Naive B cell (primary cell): ENCODE results near the gene DNAJC28. TPM values are rescaled to one million over a fixed set of nuclear protein-coding genes. Genes with fewer than 3 reads are reported as not detected.
"Not testable (repeated sequence)": the region's sequence is repeated elsewhere in the genome, so short reads cannot be mapped to it uniquely, and the experiment has no call there.

Source experiments
- ATAC-seq, 2 donors: fragments of 150-1000 bp; cut with Tn5 transposase; 2 replicates each; pipeline ENCODE4 v1.10.0; 2021; ENCODE audit warnings: low read depth in 2 of 2, mild to moderate bottlenecking in 2 of 2, moderate library complexity in 2 of 2
- DNase-seq: peaks from one replicate; pipeline ENCODE4 v3.0.0; 2022
- H3K27ac Mint-ChIP-seq, 6 donors: one replicate each; pipeline ENCODE4 v1.8.0; 2020 to 2022; ENCODE audit warnings: mild to moderate bottlenecking in 6 of 6, mixed read lengths in 6 of 6, moderate library complexity in 5 of 6, inconsistent platforms in 2 of 6
- H3K27me3 Mint-ChIP-seq, 3 donors: one replicate each; pipeline ENCODE4 v1.8.0; 2021 to 2022; ENCODE audit warnings: mixed read lengths in 3 of 3, mild to moderate bottlenecking in 1 of 3
- H3K36me3 Mint-ChIP-seq, 2 donors: one replicate each; pipeline ENCODE4 v1.8.0; 2020 to 2022; ENCODE audit warnings: mixed read lengths in 2 of 2, inconsistent platforms in 1 of 2, mild to moderate bottlenecking in 1 of 2
- H3K4me1 Mint-ChIP-seq, 3 donors: one replicate each; pipeline ENCODE4 v1.8.0; 2020 to 2022; ENCODE audit warnings: mixed read lengths in 3 of 3, inconsistent platforms in 1 of 3, mild to moderate bottlenecking in 1 of 3, moderate library complexity in 1 of 3
- H3K4me3 Mint-ChIP-seq, 8 donors: one replicate each; pipeline ENCODE4 v1.8.0; 2020 to 2022; ENCODE audit warnings: mild to moderate bottlenecking in 8 of 8, mixed read lengths in 8 of 8, moderate library complexity in 8 of 8, inconsistent platforms in 2 of 8
- H3K9me3 Mint-ChIP-seq, 7 donors: one replicate each; pipeline ENCODE4 v1.8.0; 2020 to 2022; ENCODE audit warnings: mixed read lengths in 7 of 7, mild to moderate bottlenecking in 5 of 7, inconsistent platforms in 2 of 7, moderate library complexity in 1 of 7
- polyA plus RNA-seq, 6 donors: library from polyadenylated mRNA; unstranded; fragments of 300-500 nt; fragmentation: Illumina TruSeq; gene quantifications; one replicate each; pipeline ENCODE4 v1.2.3, GENCODE V29; 2021; ENCODE audit warnings: low read depth in 6 of 6

DNAJC28 gene
- polyA plus RNA-seq, 6 donors from 2014 or later, result 0.38 to 1.6 (median 0.93) TPM; not detected in 1

DNA sequence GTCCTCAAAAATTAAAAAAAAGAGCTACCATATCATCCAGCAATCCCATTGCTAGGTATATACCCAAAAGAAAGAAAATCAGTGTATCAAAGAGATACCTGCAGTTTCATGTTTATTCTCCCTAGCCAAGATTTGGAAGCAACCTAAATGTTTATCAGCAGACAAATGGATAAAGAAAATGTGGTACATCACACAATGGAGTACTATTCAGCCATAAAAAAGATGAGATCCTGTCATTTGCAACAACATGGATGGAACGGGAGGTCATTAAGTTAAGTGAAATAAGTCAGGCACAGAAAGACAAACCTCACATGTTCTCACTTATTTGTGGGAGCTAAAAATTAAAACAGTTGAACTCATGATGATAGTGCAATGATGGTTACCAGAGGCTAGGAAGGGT, 15.5 kb upstream of the DNAJC28 start:
- not testable (repeated sequence) for DNase-seq, H3K4me1 Mint-ChIP-seq, ATAC-seq, H3K9me3 Mint-ChIP-seq, H3K27me3 Mint-ChIP-seq, H3K4me3 Mint-ChIP-seq
- Mint-ChIP-seq H3K36me3 (peaks cover 18 to 32% of the 10 kb centered on the region in 2 donors), H3K27ac (peak overlapping the region in 1 of 6 donors; percentile 47)

DNA sequence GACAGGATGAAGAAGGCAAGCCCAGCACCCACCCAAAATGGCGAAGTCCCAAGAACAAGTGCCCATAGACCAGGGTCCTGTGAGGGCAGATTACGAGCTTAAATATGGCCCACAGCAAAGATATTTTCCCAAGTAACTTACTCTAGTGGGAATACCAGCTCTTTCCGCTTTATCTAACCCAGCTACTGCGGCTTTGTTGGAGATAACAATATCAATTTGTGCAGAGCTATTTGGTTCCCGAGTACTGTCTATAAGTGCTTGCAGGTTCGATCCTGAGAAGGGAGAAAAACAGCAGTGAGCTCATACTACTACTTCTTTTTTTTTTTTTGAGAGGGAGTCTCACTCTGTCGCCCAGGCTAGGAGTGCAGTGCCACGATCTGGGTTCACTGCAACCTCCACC, 14.3 kb upstream of the DNAJC28 start:
- Mint-ChIP-seq H3K36me3 (peaks cover 14 to 31% of the 10 kb centered on the region in 2 donors), H3K27ac (no peak overlapping the region), H3K9me3 (peaks cover 0 to 7% (median 3%) of the 10 kb centered on the region in 7 donors), H3K27me3 (no peaks in the 10 kb centered on the region), H3K4me3 (no peak overlapping the region), H3K4me1 (no peaks in the 10 kb centered on the region)
- ATAC-seq, result no peak
- DNase-seq, result no peak

DNA sequence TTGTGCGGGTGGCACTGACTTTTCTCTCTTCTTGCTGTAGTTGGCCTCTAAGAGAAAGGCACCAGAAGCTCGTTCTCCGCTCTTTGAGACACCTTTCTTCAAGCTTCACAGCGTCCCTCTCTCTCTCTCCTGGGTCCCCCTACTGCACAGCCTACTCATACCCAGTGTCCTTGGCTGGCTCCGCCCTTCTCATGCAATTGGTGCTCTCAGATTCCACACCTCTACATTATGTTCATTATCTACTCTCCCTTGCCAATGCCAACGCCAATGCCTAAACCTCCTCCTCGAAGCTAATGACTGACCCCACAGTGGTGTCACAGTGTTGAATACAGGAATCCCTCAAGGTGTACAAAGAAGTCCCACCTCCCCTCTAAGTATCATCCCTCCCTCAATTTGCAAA, 4.8 kb upstream of the DNAJC28 start:
- ATAC-seq (no peak), DNase-seq (no peak)
- H3K27me3 Mint-ChIP-seq, result peaks cover 0 to 8% (median 0%) of the 10 kb centered on the region in 3 donors
- H3K9me3 Mint-ChIP-seq, result no peaks in the 10 kb centered on the region
- H3K4me1 Mint-ChIP-seq, result peaks cover 5 to 8% (median 7%) of the 10 kb centered on the region in 3 donors
- H3K4me3 Mint-ChIP-seq, result no peak overlapping the region
- no peaks in the 10 kb centered on the region for H3K36me3 Mint-ChIP-seq
- no peak overlapping the region for H3K27ac Mint-ChIP-seq

DNA sequence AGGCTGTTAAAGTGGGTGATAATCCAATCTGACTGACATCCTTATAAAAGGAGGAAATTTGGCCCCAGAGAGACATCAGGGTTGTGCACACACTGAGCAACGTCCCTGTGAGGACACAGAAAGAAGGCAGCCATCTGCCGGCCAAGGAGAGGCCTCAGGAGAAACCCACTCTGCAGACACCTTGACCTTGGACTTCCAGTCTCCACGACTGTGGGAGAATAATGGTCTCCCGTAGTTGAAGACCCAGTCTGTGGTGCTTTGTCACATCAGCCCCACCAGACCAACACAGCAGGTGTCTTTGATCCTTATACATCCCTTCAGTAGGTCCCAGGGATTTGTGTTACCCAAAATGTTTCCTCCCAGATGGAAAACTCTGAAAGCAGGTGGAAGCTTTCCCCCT, 4.2 kb upstream of the DNAJC28 start:
- peaks cover 9 to 12% (median 11%) of the 10 kb centered on the region in 3 donors for H3K4me1 Mint-ChIP-seq
- ATAC-seq (no peak), DNase-seq (no peak)
- H3K27me3 Mint-ChIP-seq, result peaks cover 0 to 8% (median 0%) of the 10 kb centered on the region in 3 donors
- no peaks in the 10 kb centered on the region for H3K36me3 Mint-ChIP-seq
- no peak overlapping the region for H3K4me3 Mint-ChIP-seq
- no peaks in the 10 kb centered on the region for H3K9me3 Mint-ChIP-seq
- peak overlapping the region in 1 of 6 donors; percentile 67 for H3K27ac Mint-ChIP-seq

DNA sequence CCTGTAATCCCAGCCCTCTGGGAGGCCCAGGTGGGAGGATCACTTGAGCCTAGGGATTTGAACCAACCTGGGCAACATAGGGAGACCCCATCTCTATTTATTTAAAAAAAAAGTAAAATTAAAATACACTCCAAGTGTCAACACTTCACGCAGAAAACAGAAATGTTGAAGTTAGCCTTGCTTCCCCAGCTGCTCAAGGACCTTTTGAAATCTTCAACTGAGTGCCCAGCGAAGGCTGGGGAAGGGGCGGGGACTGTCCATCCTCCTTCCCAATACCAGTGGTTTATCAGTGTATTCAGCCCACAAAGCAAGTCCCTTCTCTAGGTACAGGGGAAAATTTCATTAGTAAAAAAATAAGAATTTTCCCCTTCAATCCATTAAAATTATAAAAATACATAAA, 2.2 kb upstream of the DNAJC28 start:
- H3K27me3 Mint-ChIP-seq, result peaks cover 0 to 8% (median 0%) of the 10 kb centered on the region in 3 donors

DNA sequence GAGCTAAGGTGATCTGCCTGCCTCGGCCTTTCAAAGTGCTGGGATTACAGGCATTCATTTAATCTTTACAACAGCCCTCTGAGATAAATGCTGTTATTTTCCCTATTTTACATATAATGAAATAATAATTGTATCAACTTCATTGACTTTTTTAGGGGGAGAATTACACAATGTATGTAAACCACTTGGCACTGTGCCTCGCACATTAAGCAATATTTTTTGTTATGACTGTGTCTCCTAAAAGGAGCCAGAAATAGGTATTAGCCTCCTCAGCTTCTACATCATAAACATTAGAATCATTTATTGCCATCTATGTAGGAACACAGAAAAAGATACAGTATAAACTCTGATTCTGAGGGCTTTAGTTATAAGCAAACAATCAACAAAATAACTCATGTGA, 1.1 kb upstream of the DNAJC28 start:
- no peak for ATAC-seq
- Mint-ChIP-seq H3K27ac (peak overlapping the region in 2 of 6 donors; percentile 65 to 77), H3K36me3 (no peaks in the 10 kb centered on the region), H3K4me1 (peaks cover 10 to 13% (median 12%) of the 10 kb centered on the region in 3 donors), H3K4me3 (peak overlapping the region in 5 of 8 donors; percentile 45 to 97 (median 92)), H3K9me3 (no peaks in the 10 kb centered on the region), H3K27me3 (peaks cover 0 to 8% (median 0%) of the 10 kb centered on the region in 3 donors)
- no peak for DNase-seq

More for the DNA sequence above, 2.2 kb upstream of the DNAJC28 start:
- Mint-ChIP-seq H3K36me3 (no peaks in the 10 kb centered on the region), H3K27ac (no peak overlapping the region), H3K9me3 (no peaks in the 10 kb centered on the region), H3K4me1 (peaks cover 10 to 13% (median 12%) of the 10 kb centered on the region in 3 donors), H3K4me3 (peak overlapping the region in 2 of 8 donors; percentile 61 to 75)
- DNase-seq (no peak), ATAC-seq (no peak)

DNA sequence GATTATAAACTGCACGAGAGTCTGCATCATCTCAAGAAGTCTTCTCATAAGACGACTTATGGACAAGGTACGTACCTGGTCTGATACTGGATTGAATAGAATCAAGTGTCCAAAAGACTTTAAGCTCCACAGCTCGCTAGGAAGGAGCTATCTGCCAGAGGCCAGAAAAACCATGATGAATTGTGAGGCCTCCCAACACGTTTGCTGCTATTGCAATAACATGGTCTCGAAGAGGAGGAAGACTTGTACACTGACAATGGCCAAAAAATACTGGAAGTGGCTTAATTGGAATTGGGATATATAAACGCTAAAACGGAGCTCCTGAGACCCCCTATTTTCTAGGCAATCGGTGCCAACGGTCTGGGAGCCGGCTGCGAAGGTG, 534 bp downstream of the DNAJC28 start:
- Mint-ChIP-seq H3K4me1 (peaks cover 10 to 13% (median 12%) of the 10 kb centered on the region in 3 donors), H3K36me3 (no peaks in the 10 kb centered on the region), H3K27me3 (peaks cover 0 to under 1% (median 0%) of the 10 kb centered on the region in 3 donors), H3K9me3 (no peaks in the 10 kb centered on the region), H3K27ac (peak overlapping the region in 4 of 6 donors; percentile 65 to 94 (median 88)), H3K4me3 (peak overlapping the region; percentile 80 to 97 (median 92))
- ATAC-seq (no peak), DNase-seq (no peak)

DNA sequence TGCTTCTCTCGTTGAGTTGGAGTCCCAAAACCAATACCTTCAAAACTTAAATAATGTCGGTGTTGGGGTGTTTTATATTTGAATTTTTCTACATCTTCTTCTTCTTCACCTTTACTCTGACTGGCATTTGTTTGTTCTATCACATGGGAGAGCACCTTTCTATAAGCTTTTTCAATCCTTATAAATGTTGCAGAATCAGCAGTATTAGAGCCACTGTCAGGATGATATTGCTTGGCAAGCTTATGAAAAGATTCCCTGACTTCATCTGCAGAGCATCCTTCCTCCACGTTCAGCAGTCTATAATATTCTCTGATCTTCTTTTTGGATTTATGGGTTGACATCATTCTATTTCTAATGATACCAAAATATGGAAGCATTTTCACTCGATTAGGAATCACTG, 2.6 kb downstream of the DNAJC28 start:
- no peaks in the 10 kb centered on the region for H3K9me3 Mint-ChIP-seq
- no peaks in the 10 kb centered on the region for H3K27me3 Mint-ChIP-seq
- DNase-seq (no peak), ATAC-seq (no peak)
- no peak overlapping the region for H3K27ac Mint-ChIP-seq
- peaks cover 10 to 13% (median 12%) of the 10 kb centered on the region in 3 donors for H3K4me1 Mint-ChIP-seq
- peak overlapping the region in 2 of 8 donors; percentile 7 to 61 for H3K4me3 Mint-ChIP-seq
- no peaks in the 10 kb centered on the region for H3K36me3 Mint-ChIP-seq

DNA sequence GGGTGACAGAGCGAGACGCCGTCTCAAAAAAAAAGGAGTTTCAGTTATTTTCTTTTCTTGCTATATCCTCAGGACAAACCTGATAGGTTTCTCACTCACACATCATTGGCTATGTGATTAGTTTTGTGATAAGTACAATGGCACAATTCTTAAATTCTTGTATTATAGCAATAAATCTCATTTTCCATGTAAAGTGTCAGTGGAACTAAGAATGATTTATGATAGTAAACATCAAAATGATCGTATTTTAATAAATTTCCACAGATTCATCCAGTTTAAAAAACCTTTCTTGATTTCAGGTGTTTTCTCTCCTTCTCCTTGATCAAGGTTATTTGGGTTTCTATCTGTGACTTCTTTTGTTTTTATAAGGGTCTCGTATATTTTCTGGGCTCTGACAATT, 3.5 kb downstream of the DNAJC28 start:
- no peak for DNase-seq
- no peaks in the 10 kb centered on the region for H3K9me3 Mint-ChIP-seq

DNA sequence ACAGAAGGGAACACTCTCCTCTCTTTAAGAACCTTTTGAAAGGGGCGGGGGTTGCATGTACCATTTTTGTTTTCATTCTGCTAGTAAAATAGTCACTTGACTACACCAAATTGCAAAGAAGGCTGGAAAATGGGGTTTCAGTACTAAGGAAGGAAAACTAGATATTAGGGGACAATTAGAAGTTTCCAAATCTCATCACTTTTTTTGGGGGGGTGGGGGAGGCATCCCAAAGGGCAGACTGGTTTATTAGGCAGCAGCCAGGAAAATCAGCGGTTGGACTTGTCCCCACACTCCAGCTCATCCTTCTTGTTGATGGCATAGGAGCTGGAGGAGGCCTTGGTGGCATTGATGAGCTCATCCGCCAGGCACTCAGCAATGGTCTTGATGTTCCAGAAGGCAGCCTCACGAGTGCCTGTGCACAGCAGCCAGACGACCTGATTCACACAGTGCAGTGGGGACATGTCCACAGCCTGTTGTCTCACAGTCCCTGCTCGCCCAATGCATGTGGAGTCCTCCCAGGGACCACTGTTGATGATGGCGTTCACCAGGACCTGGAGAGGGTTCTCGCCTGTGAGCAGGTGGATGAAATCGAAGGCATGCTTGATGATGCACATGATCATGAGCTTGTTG, 10.1 kb downstream of the DNAJC28 start:
- Mint-ChIP-seq H3K4me1 (peaks cover 13 to 22% (median 18%) of the 10 kb centered on the region in 3 donors), H3K27me3 (no peaks in the 10 kb centered on the region), H3K4me3 (peak overlapping the region in 4 of 8 donors; percentile 89 to 96 (median 96))

More for the DNA sequence above, 3.5 kb downstream of the DNAJC28 start:
- no peak overlapping the region for H3K27ac Mint-ChIP-seq
- no peaks in the 10 kb centered on the region for H3K36me3 Mint-ChIP-seq
- no peak overlapping the region for H3K4me3 Mint-ChIP-seq
- H3K27me3 Mint-ChIP-seq, result no peaks in the 10 kb centered on the region
- peaks cover 10 to 13% (median 12%) of the 10 kb centered on the region in 3 donors for H3K4me1 Mint-ChIP-seq
- ATAC-seq, result no peak

DNA sequence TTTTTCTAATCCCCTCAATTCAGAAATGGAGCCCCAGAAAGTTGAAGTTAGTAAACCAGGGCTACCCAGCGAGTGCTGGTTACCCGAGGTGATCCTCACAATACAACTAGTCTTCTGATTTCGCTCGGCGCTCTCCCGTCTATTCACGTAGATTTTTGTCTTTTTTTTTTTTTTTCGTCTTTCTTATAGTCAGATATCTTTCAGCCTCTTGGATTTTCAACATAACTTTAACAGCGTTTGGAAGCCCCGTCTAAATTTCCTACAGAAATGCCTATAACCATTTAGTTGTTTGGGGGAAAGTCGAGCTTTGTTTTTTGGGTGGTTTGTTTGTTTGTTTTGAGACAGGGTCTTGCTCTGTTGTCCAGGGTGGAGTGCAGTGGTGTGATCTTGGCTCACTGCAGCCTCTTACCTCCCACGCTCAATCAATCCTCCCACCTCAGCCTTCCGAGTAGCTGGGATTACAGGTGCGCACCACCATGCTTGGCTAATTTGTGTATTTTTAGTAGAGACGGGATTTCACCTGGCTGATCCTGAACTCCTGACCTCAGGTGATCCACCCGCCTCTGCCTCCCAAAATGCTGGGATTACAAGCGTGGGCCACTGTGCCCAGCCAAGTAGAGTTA, 10.9 kb downstream of the DNAJC28 start:
- peak overlapping the region; percentile 87 to 97 (median 90) for H3K27ac Mint-ChIP-seq
- DNase-seq (no peak), ATAC-seq (no peak)
- H3K4me1 Mint-ChIP-seq, result peaks cover 13 to 22% (median 18%) of the 10 kb centered on the region in 3 donors
- no peaks in the 10 kb centered on the region for H3K27me3 Mint-ChIP-seq
- H3K9me3 Mint-ChIP-seq, result no peaks in the 10 kb centered on the region
- H3K4me3 Mint-ChIP-seq, result peak overlapping the region; percentile 82 to 96 (median 94)
- H3K36me3 Mint-ChIP-seq, result no peaks in the 10 kb centered on the region

More for the DNA sequence above, 10.1 kb downstream of the DNAJC28 start:
- ATAC-seq, result no peak
- DNase-seq, result no peak
- H3K9me3 Mint-ChIP-seq, result no peaks in the 10 kb centered on the region
- H3K36me3 Mint-ChIP-seq, result no peaks in the 10 kb centered on the region
- H3K27ac Mint-ChIP-seq, result peak overlapping the region in 1 of 6 donors; percentile 57

DNA sequence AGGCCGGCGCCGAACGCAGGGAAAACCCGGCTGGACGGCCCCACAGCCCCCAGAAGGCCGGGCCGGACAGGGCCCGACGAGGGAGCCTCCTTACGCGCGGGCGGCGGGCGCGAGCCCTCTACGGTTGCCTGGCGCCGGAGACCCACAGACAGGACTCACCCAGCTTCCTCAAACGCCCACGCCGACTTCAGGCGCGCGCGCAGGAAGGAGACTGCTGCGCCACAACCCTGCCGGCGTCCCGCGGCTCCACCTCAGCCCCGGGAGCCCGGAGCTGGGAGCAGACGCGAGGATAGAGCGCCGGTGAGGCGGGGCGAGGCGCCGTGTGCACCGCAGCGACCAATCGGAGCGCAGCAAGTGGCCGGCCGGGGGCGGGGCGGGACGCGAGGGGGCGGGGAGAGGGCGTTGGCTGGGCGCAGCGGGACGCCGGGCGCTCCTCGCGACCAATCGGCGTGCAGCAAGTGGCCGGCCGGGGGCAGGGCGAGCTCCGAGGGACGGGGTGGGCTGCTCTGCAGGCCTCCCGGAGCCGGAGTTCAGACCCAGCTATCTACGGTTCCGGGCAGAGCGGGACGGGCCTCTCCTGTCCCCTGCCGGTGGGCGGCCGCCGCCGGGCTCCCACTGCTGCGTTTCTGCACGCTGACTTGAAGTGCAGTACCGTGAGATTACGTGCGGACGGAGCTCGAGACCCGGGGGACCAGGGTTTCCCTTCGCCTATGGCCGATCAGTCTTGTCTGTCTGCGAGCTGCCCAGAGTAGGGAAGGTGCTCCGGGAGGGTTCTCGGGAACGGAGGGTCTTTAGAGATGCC, 11.6 kb downstream of the DNAJC28 start, which contains the start of gene TMEM50B:
Gene TMEM50B (minus strand): TSS at position 296 of the 802 bp plus-strand sequence. CDS start 11,089 bp downstream, outside the sequence.
- Mint-ChIP-seq H3K27me3 (no peaks in the 10 kb centered on the region), H3K36me3 (no peaks in the 10 kb centered on the region), H3K27ac (peak within 1 kb of the TSS; percentile 87 to 97 (median 93)), H3K9me3 (no peaks in the 10 kb centered on the region), H3K4me1 (peaks cover 13 to 22% (median 18%) of the 10 kb centered on the region in 3 donors), H3K4me3 (peak within 1 kb of the TSS; percentile 82 to 96 (median 94))
- peak; percentile 82 to 84 for ATAC-seq
- peak; percentile 91 for DNase-seq
